Measurements from ENCODE around the gene CLEC4C.

DNA sequence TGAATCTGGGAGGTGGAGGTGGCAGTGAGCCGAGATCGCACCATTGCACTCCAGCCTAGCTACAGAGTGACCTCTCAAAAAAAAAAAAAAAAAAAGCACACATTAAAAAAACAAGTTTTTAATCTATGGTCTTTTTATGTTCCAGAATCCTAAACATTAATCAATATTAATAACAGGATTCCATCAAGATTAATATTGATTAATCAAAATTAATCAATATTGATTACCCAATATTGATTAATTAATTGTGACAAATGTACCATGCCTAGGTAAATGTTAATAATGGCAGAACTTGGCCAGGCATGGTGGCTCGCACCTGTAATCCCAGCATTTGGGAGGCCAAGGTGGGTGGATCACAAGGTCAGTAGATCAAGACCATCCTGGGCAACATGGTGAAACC, 34.1 kb upstream of the CLEC4C start:
- TF ChIP-seq, protein P1, sequence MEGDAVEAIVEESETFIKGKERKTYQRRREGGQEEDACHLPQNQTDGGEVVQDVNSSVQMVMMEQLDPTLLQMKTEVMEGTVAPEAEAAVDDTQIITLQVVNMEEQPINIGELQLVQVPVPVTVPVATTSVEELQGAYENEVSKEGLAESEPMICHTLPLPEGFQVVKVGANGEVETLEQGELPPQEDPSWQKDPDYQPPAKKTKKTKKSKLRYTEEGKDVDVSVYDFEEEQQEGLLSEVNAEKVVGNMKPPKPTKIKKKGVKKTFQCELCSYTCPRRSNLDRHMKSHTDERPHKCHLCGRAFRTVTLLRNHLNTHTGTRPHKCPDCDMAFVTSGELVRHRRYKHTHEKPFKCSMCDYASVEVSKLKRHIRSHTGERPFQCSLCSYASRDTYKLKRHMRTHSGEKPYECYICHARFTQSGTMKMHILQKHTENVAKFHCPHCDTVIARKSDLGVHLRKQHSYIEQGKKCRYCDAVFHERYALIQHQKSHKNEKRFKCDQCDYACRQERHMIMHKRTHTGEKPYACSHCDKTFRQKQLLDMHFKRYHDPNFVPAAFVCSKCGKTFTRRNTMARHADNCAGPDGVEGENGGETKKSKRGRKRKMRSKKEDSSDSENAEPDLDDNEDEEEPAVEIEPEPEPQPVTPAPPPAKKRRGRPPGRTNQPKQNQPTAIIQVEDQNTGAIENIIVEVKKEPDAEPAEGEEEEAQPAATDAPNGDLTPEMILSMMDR (CRISPR knock-in tag; IDR thresholded peaks at IDR 0.05), result no peak
- TF ChIP-seq ZNF34 (CRISPR knock-in tag; IDR thresholded peaks at IDR 0.05; ENCODE audit: borderline replicate concordance), result no peak
- TF ChIP-seq, protein P2, sequence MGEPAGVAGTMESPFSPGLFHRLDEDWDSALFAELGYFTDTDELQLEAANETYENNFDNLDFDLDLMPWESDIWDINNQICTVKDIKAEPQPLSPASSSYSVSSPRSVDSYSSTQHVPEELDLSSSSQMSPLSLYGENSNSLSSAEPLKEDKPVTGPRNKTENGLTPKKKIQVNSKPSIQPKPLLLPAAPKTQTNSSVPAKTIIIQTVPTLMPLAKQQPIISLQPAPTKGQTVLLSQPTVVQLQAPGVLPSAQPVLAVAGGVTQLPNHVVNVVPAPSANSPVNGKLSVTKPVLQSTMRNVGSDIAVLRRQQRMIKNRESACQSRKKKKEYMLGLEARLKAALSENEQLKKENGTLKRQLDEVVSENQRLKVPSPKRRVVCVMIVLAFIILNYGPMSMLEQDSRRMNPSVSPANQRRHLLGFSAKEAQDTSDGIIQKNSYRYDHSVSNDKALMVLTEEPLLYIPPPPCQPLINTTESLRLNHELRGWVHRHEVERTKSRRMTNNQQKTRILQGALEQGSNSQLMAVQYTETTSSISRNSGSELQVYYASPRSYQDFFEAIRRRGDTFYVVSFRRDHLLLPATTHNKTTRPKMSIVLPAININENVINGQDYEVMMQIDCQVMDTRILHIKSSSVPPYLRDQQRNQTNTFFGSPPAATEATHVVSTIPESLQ (CRISPR knock-in tag; conservative IDR thresholded peaks at IDR 0.05), result no peak
- TF ChIP-seq, protein P3, sequence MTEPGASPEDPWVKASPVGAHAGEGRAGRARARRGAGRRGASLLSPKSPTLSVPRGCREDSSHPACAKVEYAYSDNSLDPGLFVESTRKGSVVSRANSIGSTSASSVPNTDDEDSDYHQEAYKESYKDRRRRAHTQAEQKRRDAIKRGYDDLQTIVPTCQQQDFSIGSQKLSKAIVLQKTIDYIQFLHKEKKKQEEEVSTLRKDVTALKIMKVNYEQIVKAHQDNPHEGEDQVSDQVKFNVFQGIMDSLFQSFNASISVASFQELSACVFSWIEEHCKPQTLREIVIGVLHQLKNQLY (CRISPR knock-in tag; IDR thresholded peaks at IDR 0.05), result no peak
- no peak for TF ChIP-seq ZBTB38 (CRISPR knock-in tag; IDR thresholded peaks at IDR 0.05)
- TF ChIP-seq ZNF749 (CRISPR knock-in tag; IDR thresholded peaks at IDR 0.05; ENCODE audit: borderline replicate concordance), result no peak
- TF ChIP-seq NR2F2 (IDR thresholded peaks at IDR 0.05; ENCODE audit: borderline replicate concordance, low read depth), result no peak

All from HepG2 (cell line).